ENCODE measurements around the gene DHX8. TPM values are rescaled to one million over a fixed set of nuclear protein-coding genes. Genes with fewer than 3 reads are reported as not detected.

DHX8 gene
- total and polyA plus RNA-seq, 2 of the 4 experiments (the other 2 are of a cell fraction) = 21.8 to 50.0 TPM

GRCh38 chr17:43533699-43534098, 49.9 kb downstream of the DHX8 start:
- no peaks in the 10 kb centered on the region for H3K27me3 ChIP-seq (ENCODE audit: control insufficient read depth, insufficient read depth, low read length)
- ChIA-PET CTCF (no interaction called here), POLR2A (ENCODE audit: unreplicated experiment) (no interaction called here)

More at GRCh38 chr17:43533699-43534098, 49.9 kb downstream of the DHX8 start:
- no peak overlapping the region for H2BK20ac ChIP-seq (ENCODE audit: low read depth, low read length)
- no peak for DNase-seq
- H2AK9ac ChIP-seq (replicated peaks; ENCODE audit: low read depth, low read length, poor library complexity) = no peak overlapping the region
- no TSS peak for BruUV-seq (replicated peaks)
- H3K18ac ChIP-seq (ENCODE audit: low read depth, low read length) = no peak overlapping the region
- no peak overlapping the region for H4K8ac ChIP-seq (ENCODE audit: low read depth in 2 of 2, low read length in 2 of 2)
- WGBS, 2 experiments (ENCODE audit: extremely low coverage in 2 of 2, insufficient read length in 1 of 2) = no CpG with 5 or more reads among the region's 4 CpGs
- intact Hi-C loops (cut with micrococcal nuclease) = no loop called here
- dilution Hi-C loops (cut with HindIII; ENCODE audit: low sequenced_read_pairs, unreplicated experiment) = no loop called here
- H3K23ac ChIP-seq (ENCODE audit: low read depth, low read length) = no peak overlapping the region
- 0 out of 2 replicates have a peak overlapping the region, but pooled peaks have one; percentile 13 for H3K4ac ChIP-seq (ENCODE audit: low read depth, low read length)
- no peak overlapping the region for H2BK120ac ChIP-seq (ENCODE audit: low read depth, low read length)
- H2AFZ ChIP-seq (replicated peaks; ENCODE audit: low read length, poor library complexity) = no peak overlapping the region
- no peaks in the 10 kb centered on the region for H3K36me3 ChIP-seq (ENCODE audit: control insufficient read depth, insufficient read depth, low read length)
- H3K27ac ChIP-seq (ENCODE audit: insufficient read depth, low read length) = no peak overlapping the region
- no peak overlapping the region for H4K5ac ChIP-seq (ENCODE audit: low read depth, low read length)
- no peak for ATAC-seq (ENCODE audit: low read depth)
- H3K4me1 ChIP-seq (ENCODE audit: control insufficient read depth, insufficient read depth, low read length) = peaks cover 21% of the 10 kb centered on the region
- no peak overlapping the region for H2BK15ac ChIP-seq (ENCODE audit: low read depth, low read length)
- H3K9me3 ChIP-seq (ENCODE audit: control insufficient read depth, insufficient read depth, low read length) = no peaks in the 10 kb centered on the region
- no peak overlapping the region for H3K4me2 ChIP-seq (ENCODE audit: low read depth, low read length)
- H4K20me1 ChIP-seq (ENCODE audit: insufficient read depth, low read length) = no peaks in the 10 kb centered on the region
- no peak for TF ChIP-seq SMC3 (IDR thresholded peaks at IDR 0.05; ENCODE audit: low read depth, low read length)
- TF ChIP-seq RCOR1 (IDR thresholded peaks at IDR 0.05; ENCODE audit: insufficient replicate concordance, low read length) = no peak
- TF ChIP-seq MXI1 (IDR thresholded peaks at IDR 0.05; ENCODE audit: borderline replicate concordance, low read depth, low read length) = no peak
- no peak for TF ChIP-seq FOS (IDR thresholded peaks at IDR 0.05; ENCODE audit: low read depth, low read length)
- TF ChIP-seq BHLHE40 (IDR thresholded peaks at IDR 0.05; ENCODE audit: low read depth, low read length) = no peak
- no peak for TF ChIP-seq MAZ (IDR thresholded peaks at IDR 0.05; ENCODE audit: borderline replicate concordance, low read depth, low read length)
- TF ChIP-seq ELK1 (IDR thresholded peaks at IDR 0.05; ENCODE audit: borderline replicate concordance, low read depth, low read length) = no peak
- TF ChIP-seq USF2 (IDR thresholded peaks at IDR 0.05; ENCODE audit: low read depth, low read length) = no peak
- no peak for TF ChIP-seq CHD1 (IDR thresholded peaks at IDR 0.05; ENCODE audit: low read depth, low read length)
- TF ChIP-seq MAFK (IDR thresholded peaks at IDR 0.05; ENCODE audit: low read depth, low read length) = no peak
- no peak for TF ChIP-seq RFX5 (IDR thresholded peaks at IDR 0.05; ENCODE audit: low read depth, low read length)
- TF ChIP-seq NFE2L2 (IDR thresholded peaks at IDR 0.05; ENCODE audit: low read depth, low read length) = no peak
- TF ChIP-seq CEBPB (IDR thresholded peaks at IDR 0.05; ENCODE audit: low read depth, low read length) = no peak
- peaks cover 2 to 38% of the 10 kb centered on the region in 2 experiments; a peak in 2 of 4 replicates for H3K79me1 ChIP-seq (ENCODE audit: low read depth in 1 of 2, low read length in 2 of 2)
- no peak overlapping the region for H4K91ac ChIP-seq (ENCODE audit: insufficient read depth, low read depth, low read length)
- in situ Hi-C loops (cut with MboI; ENCODE audit: low sequenced_read_pairs) = no loop called here
- H3K9me1 ChIP-seq (ENCODE audit: insufficient read depth, low read length) = peaks cover 27% of the 10 kb centered on the region
- no peak overlapping the region for H3K14ac ChIP-seq (replicated peaks; ENCODE audit: low read depth, low read length)
- no peak overlapping the region for H3K56ac ChIP-seq (ENCODE audit: extremely low read depth, insufficient read depth, low read length)
- H3K9ac ChIP-seq (ENCODE audit: low read depth, low read length) = no peak overlapping the region
- H2AK5ac ChIP-seq (ENCODE audit: low read depth, low read length) = no peak overlapping the region; the same call in 1 of the 2 replicates
- H2BK5ac ChIP-seq (ENCODE audit: low read depth, low read length, poor library complexity, severe bottlenecking) = no peak overlapping the region
- H3K4me3 ChIP-seq (ENCODE audit: insufficient read depth, low read depth, low read length) = no peak overlapping the region
